ENCODE results near the gene MPL. TPM values are rescaled to one million over a fixed set of nuclear protein-coding genes. Genes with fewer than 3 reads are reported as not detected.
"Not testable (repeated sequence)": the region's sequence is repeated elsewhere in the genome, so short reads cannot be mapped to it uniquely, and the experiment has no call there.

Gene MPL
- polyA plus RNA-seq, 10 donors = 0.07 to 0.36 (median 0.13) TPM; not detected in 3

DNA sequence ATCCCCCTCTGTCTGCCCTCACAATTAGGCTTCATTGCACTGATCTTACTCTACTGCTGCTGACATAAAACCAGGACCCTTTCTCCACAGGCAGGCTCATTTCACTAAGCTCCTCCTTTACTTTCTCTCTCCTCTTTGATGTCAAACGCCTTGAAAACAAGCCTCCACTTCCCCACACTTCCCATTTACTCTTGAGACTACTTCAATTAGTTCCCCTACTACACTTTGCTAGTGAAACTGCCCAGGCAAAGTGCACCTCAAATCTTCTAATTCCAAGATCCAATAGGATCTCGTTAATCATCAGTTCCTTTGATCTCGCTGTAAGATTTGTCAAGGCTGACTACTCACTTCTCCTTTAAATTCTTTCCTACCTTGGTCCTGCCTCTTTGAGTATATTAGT lies 15.3 kb downstream of the MPL start:
- no peak for DNase-seq

DNA sequence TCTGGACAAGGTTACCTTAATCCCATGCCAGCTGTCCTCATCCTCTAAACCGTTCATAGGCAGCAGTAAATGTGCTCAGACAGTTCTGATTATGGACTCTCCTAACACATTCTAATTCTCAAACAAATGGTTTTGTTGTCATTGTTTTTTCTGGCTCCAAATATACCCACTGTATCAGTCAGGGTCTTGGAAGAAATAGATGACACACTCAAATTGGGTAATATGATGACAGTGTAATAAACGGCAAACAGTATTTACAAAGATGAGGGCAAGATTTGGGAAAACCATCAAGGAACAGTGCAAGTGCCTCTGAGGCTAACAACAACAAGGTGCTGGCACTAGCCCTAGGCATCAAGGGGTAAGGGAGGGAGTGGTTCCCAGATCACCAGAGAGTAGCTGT lies 16.9 kb downstream of the MPL start:
- DNase-seq = no peak

GRCh38 chr1:43354936-43355335 lies 17.3 kb downstream of the MPL start:
- no peak for DNase-seq

GRCh38 chr1:43357251-43357650 lies 19.6 kb downstream of the MPL start:
- no peak for DNase-seq

DNA sequence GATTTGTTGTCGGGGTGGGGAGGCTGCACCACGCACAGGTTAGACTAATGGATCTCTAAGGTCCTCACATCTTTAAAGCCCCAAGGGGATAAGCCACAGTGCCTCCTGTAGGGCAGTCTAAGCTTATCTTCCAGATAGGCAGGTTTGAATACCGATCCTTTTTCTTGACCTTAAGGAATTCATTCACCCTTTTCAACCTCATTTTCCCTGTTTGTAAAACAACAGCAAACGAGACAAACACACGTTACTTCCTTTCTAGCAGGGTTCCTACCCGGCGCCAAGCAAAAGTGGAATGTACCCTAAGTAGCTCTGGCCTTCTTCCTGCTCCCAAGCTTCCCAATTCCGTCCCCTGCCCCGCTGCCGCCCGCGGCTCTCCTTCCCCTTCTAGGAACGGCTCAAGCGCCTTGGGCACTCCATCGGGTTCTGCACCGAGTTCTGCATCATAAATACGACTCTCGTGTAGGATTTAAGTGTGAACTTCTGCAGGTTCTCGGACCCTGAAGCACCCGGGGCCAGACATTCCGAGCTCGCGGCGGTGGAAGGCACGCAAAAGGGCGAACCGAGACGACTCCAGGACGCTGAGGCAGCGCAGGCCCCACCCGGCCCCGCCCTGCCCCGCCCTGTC lies 20.6 kb downstream of the MPL start:
- no peak for DNase-seq

GRCh38 chr1:43358746-43359693 lies 21.4 kb downstream of the MPL start, which contains the start of gene CDC20:
TSS of gene CDC20 (plus strand) at chr1:43358981. CDS start at chr1:43359216, 235 bp downstream.
- peak; percentile 97 to 98 (median 97) for DNase-seq

DNA sequence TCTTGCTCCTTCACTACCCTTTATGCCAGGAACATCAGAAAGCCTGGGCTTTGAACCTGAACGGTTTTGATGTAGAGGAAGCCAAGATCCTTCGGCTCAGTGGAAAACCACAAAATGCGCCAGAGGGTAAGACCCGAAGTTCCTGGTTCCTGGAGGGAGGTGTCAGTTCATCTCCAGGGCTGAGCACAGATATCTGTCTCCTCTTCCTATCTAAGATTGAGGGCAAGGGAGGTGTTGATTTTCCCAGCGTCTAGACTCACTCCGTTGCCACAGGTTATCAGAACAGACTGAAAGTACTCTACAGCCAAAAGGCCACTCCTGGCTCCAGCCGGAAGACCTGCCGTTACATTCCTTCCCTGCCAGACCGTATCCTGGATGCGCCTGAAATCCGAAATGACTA lies 22.1 kb downstream of the MPL start:
- no peak for DNase-seq

DNA sequence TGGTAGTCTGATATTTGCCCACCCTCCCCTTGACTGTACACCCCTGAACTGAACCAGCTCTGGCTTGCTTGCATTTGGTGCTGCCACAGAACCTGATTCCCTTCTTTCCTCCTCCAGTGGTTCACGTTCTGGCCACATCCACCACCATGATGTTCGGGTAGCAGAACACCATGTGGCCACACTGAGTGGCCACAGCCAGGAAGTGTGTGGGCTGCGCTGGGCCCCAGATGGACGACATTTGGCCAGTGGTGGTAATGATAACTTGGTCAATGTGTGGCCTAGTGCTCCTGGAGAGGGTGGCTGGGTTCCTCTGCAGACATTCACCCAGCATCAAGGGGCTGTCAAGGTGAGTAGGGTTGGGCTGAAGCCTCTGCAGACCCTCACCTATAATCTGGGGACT lies 23.0 kb downstream of the MPL start:
- no peak for DNase-seq

DNA sequence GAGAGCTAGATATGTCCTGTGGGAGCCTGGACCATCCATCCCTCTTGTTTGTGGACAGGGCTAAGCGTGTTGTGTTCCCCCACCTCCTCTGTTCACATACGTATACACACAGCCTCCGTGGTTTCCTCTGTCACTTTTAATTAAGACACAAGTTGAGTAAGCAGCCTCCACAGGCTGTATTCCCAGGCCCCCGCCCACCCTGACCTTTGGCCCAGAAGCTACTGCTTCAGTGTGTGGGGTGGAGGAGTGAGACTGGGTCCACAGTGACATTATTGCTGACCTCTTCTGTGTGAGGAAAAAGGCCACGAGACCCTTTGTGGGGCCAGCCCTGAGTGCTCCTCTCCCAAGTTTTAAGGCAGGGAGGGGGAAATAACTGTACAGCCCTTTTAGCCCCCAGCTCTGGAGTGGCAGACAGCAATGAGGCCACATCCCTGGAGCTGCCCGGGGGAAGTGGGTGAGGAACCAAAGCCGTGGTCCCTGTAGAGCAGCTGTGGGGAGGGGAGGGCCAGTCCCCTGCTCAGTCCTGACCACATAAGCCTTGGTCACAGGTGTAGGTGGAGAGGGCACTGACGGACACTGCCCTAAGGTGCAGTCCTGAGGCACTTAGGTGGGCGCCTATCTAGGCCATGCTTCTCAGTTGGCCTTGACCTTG lies 25.8 kb downstream of the MPL start:
- no peak for DNase-seq

- no peak for DNase-seq
These were observed 26.4 kb downstream of the MPL start for GRCh38 chr1:43363935-43364525.

GRCh38 chr1:43365678-43366077 lies 28.1 kb downstream of the MPL start:
- DNase-seq = no peak

DNA sequence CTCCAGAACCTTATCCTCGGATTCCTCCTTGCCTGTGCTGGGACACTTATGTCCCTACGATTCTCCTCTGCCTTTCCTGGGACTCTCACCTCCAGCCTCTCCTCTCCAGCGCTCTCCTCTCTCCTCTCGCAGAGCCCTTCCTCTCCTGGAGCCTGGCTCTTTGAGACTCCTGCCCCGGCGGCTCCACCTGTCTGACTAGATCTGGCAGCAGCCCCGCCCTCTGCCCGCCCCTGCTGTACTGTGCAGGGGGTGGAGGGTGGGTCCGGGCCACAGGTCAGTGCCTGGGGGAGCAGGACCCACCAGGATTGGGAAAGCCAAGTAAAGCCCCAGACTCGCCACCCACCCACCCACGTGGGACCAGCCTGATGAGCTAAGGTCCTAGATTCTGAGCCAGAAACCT lies 28.6 kb downstream of the MPL start:
- DNase-seq = no peak

DNA sequence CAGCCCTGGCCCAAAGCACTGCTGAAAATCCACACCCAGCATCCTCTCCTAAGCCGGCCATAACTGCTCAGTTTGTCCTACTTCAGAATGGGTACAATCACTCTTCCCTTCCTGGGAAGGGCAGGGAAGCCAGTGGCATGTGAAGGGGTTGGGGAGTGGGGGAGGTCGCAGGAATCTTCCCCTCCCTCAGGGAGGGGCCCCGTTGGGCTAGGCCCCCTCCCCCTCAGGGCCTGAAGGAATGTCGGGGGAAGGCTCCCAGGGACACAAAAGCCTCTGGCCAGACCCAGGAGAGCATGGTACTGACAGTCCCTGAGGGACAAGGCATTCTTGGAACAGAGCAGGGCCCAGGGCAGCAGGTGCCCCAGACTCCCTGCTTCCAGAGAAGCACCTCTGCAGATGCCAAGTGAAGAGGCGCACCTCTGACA lies 29.0 kb downstream of the MPL start:
- DNase-seq = no peak

DNA sequence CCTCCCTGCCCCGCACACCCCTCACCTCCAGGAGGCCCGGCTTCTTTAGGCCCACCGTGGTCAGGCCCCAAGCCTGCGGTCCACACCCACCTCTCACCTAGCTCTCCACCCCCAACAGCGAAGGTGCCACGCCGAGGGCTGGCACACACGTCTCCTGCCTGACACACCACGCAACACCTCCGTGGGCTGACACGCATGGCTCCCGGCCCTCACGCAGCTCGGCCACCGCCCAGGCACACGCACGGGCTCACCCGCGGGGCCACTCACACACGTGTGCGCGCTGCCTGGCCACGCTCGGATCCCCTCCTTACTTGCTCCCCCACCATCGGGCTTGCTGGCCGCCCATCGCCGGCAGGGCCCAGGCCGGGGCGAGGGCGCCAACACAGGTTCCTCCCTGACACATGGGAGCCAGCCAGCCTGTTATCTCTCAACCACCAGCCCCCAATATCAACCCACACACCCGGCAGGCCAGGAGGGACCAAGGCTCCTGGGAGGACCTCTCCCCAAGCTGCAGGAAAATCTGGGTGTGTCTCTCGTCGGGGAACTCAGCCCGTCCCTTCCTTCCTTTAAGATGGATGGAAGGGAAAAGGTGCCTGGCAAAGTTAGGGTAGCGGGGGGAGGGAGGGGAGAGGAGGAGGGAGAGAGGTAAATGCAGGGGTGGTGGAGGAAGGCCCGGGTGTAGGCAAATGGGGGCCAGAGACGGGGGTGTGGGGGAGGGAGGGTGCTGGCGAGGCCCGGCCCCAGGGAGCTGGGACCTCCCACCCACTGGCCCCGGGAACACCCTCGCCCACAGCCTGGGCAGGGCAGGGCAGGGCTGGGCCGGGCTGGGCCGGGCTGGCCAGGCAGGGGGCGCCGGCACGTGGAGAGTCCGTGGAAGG lies 29.6 kb downstream of the MPL start:
- peak in 1 of 3 donors; percentile 55 for DNase-seq

DNA sequence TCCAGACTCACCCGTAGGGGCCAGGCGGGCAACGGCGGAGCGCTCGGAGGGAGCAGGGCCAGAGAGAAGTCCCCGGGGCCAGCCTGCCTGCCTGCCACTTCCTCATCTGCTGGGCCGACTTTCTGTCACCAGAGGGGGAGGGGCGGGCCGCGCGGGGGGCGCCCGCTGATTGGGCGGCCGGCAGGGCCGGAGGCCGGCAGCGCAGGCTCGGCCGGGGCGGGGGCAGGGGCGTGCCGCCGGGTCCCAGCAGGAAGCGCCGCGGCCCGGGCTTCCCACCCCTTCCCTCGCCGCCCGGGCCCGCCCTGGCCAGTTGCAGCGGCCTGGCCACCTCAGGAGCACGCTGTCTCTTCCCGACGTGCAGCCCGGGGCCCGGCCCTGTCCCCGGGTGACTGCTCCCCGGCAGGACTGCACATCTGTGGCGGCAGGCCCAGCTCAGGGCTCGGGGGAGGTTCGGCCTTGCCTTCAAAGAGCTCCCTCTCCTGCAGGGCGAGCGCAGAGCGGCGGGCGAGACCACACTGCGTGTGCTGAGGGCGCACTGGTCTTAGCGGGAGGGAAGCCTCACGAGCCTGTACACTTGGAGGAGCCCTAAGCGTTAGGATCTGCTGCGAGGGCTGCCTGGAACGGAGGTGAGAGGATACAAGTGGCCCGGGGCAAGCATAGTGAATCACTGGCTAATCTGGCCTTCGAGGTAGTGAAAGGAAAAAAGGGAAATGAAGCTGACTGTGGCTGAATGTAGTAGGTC lies 30.5 kb downstream of the MPL start, which contains the start of gene ELOVL1:
TSS of gene ELOVL1 (minus strand) at position 108 of the 742 bp plus-strand sequence. CDS start 2,402 bp downstream, outside the sequence.
- DNase-seq = peak; percentile 86 to 95 (median 90)

DNA sequence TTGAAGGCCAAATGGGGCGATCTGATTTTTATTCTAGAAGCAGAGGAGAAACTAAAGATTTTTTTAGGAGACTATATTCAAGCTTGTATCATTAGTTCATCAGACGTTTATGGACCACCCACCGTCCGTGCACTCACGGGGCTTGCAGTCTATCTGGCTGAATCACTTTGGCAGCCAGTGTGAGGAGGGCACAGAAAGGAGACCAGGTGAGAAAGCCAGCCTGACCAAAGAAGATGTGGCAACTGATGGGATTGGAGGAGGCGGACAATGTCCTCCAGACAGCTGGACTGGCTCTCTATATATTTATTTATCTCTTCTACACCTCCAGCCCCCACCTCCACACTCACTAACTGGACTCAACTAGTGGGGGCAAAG lies 31.0 kb downstream of the MPL start:
- no peak for DNase-seq

GRCh38 chr1:43369779-43370178 lies 32.2 kb downstream of the MPL start:
- DNase-seq = not testable (repeated sequence)

DNA sequence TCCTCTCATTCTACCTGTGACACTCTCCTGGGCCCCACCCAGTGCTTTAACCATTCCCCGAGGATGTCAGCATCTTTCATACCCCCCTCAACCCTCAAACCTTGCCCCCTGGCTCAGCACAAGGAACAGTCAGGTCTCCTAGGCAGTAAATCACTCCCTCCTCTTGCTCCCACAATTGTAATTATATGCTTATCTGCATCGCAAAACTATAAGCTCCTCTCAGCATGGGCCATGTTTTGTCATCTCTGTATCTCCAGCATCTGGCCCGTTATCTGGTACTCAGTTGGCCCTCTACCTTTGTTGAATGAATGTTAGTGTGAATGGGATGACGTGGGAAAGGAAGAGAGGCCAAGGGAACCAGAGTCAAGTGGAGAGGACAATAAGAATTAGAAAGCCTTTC lies 32.9 kb downstream of the MPL start:
- DNase-seq = no peak

- DNase-seq = no peak
These were observed 34.6 kb downstream of the MPL start for GRCh38 chr1:43372172-43372571.
